Heart left ventricle (tissue), 16 donors: ENCODE data around the gene PODNL1. TPM values are rescaled to one million over a fixed set of nuclear protein-coding genes. Genes with fewer than 3 reads are reported as not detected.

ENCODE experiments used
- ATAC-seq, 4 donors: fragments of 200-7000 bp; cut with Tn5 transposase; one replicate each; pipeline ENCODE4 v1.9.1; 2020 to 2022; ENCODE audit warnings: moderate library complexity in 4 of 4, mild to moderate bottlenecking in 3 of 4, moderate number of reproducible peaks in 1 of 4
- DNase-seq, 5 donors: peaks; one replicate each; pipeline ENCODE4 v3.0.0-alpha.2; 2020
- H3K27ac ChIP-seq, 12 donors: fragments of 200-600 bp; sonication (generic) in 4 of 12; one replicate each; pipeline versions ENCODE4 v1.5.0 to v1.8.0; 2016 to 2022; ENCODE audit warnings: mild to moderate bottlenecking in 2 of 12
- H3K27me3 ChIP-seq, 9 donors: fragments of 200-600 bp; sonication (generic) in 2 of 9; one replicate each; pipeline versions ENCODE4 v1.5.1 to v1.8.0; 2016 to 2022; ENCODE audit warnings: mild to moderate bottlenecking in 3 of 9
- H3K36me3 ChIP-seq, 9 donors: fragments of 200-600 bp; sonication (generic) in 2 of 9; one replicate each; pipeline versions ENCODE4 v1.5.0 to v1.8.0; 2018 to 2022; ENCODE audit warnings: mild to moderate bottlenecking in 2 of 9
- H3K4me1 ChIP-seq, 12 donors: fragments of 200-600 bp; sonication (generic) in 4 of 12; one replicate each; pipeline versions ENCODE4 v1.5.0 to v1.8.0; 2016 to 2022; ENCODE audit warnings: mild to moderate bottlenecking in 3 of 12
- H3K4me3 ChIP-seq, 12 donors: fragments of 200-600 bp; sonication (generic) in 4 of 12; one replicate each; pipeline versions ENCODE4 v1.5.0 to v1.8.0; 2017 to 2022; ENCODE audit warnings: mild to moderate bottlenecking in 9 of 12, moderate library complexity in 4 of 12
- H3K9me3 ChIP-seq, 12 donors: fragments of 200-600 bp; sonication (generic) in 4 of 12; one replicate each; pipeline versions ENCODE4 v1.5.0 to v1.8.0; 2016 to 2022; ENCODE audit warnings: mild to moderate bottlenecking in 1 of 12
- POLR2A ChIP-seq, 2 donors: fragments of 450-650 bp; IDR thresholded peaks; one replicate each; pipeline ENCODE4 v1.6.1; 2017; ENCODE audit warnings: antibody characterized with exemption in 2 of 2, mild to moderate bottlenecking in 2 of 2, moderate library complexity in 2 of 2
- WGBS, 4 donors: extraction: QIAGEN DNeasy Blood & Tissue Kit in 2 of 4; methylation state at CpG; one replicate each; pipeline versions ENCODE4 v1.1.5 to v1.1.7; 2013 to 2018; 5-methylcytosine and 5-hydroxymethylcytosine counted together
- intact Hi-C, 10 donors: fragments of 100-400 bp; cut with DNase I; formaldehyde crosslinking; loops; one replicate each; pipeline versions ENCODE4 v1.11.1 to v1.14.2; 2022
- polyA plus RNA-seq, 2 donors: library from polyadenylated mRNA; stranded (reverse); fragments of 200-250 nt; gene quantifications; one replicate each; pipeline ENCODE4 v1.2.3, GENCODE V29; 2013
- total RNA-seq, 9 donors: library from RNA; depleted of rRNA in 2 of 9; stranded (reverse); fragments of >200 nt in 2 of 9; fragmentation: NEBNext Ultra II Directional in 3 of 9; extraction: Animal tissue kit (Norgen Biotek cat#: 25700) in 3 of 9; gene quantifications; one replicate each; pipeline versions ENCODE4 v1.1.0 to v1.2.4, GENCODE V29; 2016 to 2023
- TF ChIP-seq, protein P1 (sequence below), 12 donors: fragments of 200-600 bp; sonication (generic) in 4 of 12; IDR thresholded peaks; one replicate each; pipeline versions ENCODE4 v1.5.0 to v1.8.0; 2018 to 2022; ENCODE audit warnings: antibody characterized with exemption in 12 of 12, mild to moderate bottlenecking in 5 of 12
- donor health status: ischemic (EF 13 %, LVEDD 7.1; RV severe dilation, severe dysfunction).
- donor health status: healthy with polysubstance abuse.
- donor health status: DM: no; HTN: yes; CAD: no.
- donor health status: DM: no; HTN: no; CAD: no.
- donor health status: ischemic (EF 25% LVEDD 6.9; RV normal size, moderate dysfunction).
- donor health status: ischemic (EF 25% LVEDD 5.7; RV mildly dilated, moderate dysfunction).
- donor health status: healthy.
- donor health status: DM: yes; HTN: yes; CAD: no.
- donor health status: ischemic (EF 35%, LVEDD 5.7; RV mildly dilated, moderate dysfunction).
- donor health status: nonischemic (EF 11% LVEDD 7.7; RV severe dilation, severe dysfunction).
- donor health status: DM: yes; HTN: yes; CAD: no.
- donor health status: PGD.
- donor health status: ischemic (EF 29% LVEDD 5.4; RV normal size, mild dysfunction).
- donor health status: nonischemic (EF 23%, LVEDD 6.1; RV moderate dilation, normal function).

Gene PODNL1
- total and polyA plus RNA-seq, 11 donors, result 0.36 to 6.3 (median 1.6) TPM; not detected in 1

DNA sequence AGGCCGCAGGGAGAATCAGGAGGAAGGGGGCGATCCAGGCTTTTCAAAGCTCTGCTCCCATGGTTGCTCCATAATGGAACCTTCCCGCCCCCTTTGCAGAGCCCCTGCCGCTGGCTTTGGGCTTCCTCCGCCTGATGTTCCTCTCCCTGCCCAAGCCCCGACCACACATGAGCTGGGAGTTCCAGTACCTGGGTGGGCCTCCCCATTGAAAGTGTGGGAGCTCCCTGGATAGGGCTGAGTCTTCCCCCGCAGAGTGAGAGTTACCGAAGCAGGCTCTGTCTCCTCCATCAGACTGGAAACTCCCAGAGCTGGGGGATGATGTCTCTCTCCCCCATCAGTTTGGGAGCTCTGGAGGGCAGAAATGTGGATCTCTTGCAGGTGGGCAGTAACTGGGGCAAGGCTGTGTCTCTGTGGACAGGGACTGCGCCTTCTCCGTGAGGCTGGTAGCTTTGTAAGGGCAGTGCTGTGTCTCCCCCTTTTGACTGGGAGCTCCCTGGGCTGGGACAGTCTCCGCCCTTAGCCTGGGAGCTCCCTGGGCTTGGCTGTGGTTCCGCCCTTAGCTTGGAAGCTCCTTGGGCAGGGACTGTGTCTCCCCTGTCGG lies 14.8 kb upstream of the PODNL1 start:
- ATAC-seq (peak in 3 of 4 donors; percentile 6 to 24 (median 19)), DNase-seq (peak in 1 of 5 donors; percentile 54)
- peaks cover 5 to 37% (median 15%) of the 10 kb centered on the region in 12 donors for H3K4me1 ChIP-seq
- 0 to 11% (median 5%) methylated on average over 9 to 13 of the region's 13 CpGs for WGBS, 4 donors
- H3K9me3 ChIP-seq, result no peaks in the 10 kb centered on the region
- peak overlapping the region in 11 of 12 donors; percentile 8 to 90 (median 84) for H3K27ac ChIP-seq
- intact Hi-C loops, result loop anchor here in 8 of 10 donors (1.0 to 10.0 kb wide), 12 partner anchors 23 to 122 kb away; partner anchors contain the start of genes RFX1 (in 6 of the 8), BRME1 (in 1 of the 8), CC2D1A (in 1 of the 8) and MISP3 (in 1 of the 8)
- H3K4me3 ChIP-seq, result peak overlapping the region; percentile 55 to 92 (median 76)
- TF ChIP-seq, protein P1, sequence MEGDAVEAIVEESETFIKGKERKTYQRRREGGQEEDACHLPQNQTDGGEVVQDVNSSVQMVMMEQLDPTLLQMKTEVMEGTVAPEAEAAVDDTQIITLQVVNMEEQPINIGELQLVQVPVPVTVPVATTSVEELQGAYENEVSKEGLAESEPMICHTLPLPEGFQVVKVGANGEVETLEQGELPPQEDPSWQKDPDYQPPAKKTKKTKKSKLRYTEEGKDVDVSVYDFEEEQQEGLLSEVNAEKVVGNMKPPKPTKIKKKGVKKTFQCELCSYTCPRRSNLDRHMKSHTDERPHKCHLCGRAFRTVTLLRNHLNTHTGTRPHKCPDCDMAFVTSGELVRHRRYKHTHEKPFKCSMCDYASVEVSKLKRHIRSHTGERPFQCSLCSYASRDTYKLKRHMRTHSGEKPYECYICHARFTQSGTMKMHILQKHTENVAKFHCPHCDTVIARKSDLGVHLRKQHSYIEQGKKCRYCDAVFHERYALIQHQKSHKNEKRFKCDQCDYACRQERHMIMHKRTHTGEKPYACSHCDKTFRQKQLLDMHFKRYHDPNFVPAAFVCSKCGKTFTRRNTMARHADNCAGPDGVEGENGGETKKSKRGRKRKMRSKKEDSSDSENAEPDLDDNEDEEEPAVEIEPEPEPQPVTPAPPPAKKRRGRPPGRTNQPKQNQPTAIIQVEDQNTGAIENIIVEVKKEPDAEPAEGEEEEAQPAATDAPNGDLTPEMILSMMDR (IDR thresholded peaks at IDR 0.05), result peak in 4 of 12 donors; percentile 10 to 40 (median 19)
- TF ChIP-seq POLR2A (IDR thresholded peaks at IDR 0.05), result no peak
- H3K36me3 ChIP-seq, result peaks cover 0 to 41% (median 36%) of the 10 kb centered on the region in 9 donors
- no peaks in the 10 kb centered on the region for H3K27me3 ChIP-seq

DNA sequence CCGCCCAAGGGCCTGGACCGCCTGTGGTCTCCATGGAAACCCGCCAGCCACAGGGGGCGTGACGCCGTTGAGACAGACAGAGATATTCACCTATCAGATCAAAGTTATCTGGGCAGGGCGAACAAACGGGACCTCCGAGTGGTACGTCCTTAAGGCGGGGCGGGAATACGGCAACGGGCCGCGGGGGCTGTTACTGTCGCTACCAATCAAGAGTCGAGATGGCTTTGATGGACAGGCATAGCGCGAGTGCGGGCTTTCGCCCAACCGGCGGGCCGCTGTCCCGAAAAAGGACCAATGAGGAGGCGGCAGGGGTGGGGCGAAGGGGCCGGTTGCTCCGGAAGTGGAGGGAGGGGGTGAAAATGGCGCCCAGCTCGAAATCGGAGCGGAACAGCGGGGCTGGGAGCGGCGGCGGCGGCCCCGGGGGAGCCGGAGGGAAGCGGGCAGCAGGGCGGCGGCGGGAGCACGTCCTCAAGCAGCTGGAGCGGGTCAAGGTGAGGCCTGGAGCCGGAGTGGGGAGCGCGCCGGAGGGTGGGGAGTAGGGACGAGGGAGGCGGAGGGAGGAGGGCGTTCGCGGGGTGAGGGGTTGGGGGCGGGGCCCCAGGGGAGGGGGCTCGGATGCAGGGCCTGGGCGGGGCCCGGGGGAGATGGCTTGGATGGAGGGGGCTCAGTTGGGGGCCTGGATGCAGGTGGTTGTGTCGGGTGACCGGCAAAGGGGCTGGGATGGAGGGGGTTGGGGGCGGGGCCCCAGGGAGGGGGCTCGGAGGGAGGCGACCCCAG lies 14.1 kb upstream of the PODNL1 start, which contains the start of gene DCAF15:
Gene DCAF15, plus strand, starts transcription at position 356 of the 777 bp plus-strand sequence. Its CDS starts 4 bp downstream, at position 360.
- intact Hi-C loops, result loop anchor here in 8 of 10 donors (1.0 to 10.0 kb wide), 12 partner anchors 24 to 122 kb away; partner anchors contain the start of genes RFX1 (in 6 of the 8), BRME1 (in 1 of the 8), CC2D1A (in 1 of the 8) and MISP3 (in 1 of the 8)
- Histone ChIP-seq H3K27ac (peak within 1 kb of the TSS; percentile 65 to 90 (median 81)), H3K4me3 (peak within 1 kb of the TSS; percentile 55 to 92 (median 76)), H3K9me3 (no peaks in the 10 kb centered on the region), H3K27me3 (no peaks in the 10 kb centered on the region), H3K36me3 (peaks cover 0 to 34% (median 30%) of the 10 kb centered on the region in 9 donors), H3K4me1 (peaks cover 5 to 30% (median 15%) of the 10 kb centered on the region in 12 donors)
- DNase-seq (peak; percentile 99 to 100 (median 100)), ATAC-seq (peak; percentile 99)
- WGBS, 4 donors, result 0 to 2% (median 1%) methylated on average over 53 to 65 of the region's 65 CpGs
- peak in 1 of 2 donors; percentile 54 for TF ChIP-seq POLR2A (IDR thresholded peaks at IDR 0.05)
- TF ChIP-seq, protein P1 (IDR thresholded peaks at IDR 0.05), result no peak

DNA sequence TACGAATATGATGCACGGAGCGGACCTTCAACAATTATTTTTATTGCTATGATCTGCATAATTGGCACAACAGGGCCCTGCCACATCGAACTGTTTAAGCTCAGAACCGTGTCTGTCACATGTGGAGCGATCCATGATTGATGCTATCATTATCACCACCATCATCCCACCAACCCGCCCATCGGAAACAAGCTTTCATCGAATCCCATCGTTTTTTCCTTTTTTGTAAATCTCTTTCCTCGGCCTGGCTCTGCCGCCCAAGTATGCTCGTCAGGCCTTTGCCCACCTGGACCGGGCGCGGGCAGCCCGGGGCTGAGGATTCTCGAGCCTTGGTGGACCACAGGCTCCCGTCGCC lies 13.6 kb upstream of the PODNL1 start:
- no peaks in the 10 kb centered on the region for H3K9me3 ChIP-seq
- 12 to 13% (median 12%) methylated on average over 20 of the region's 20 CpGs for WGBS, 4 donors
- peak overlapping the region in 1 of 12 donors; percentile 84 for H3K27ac ChIP-seq
- intact Hi-C loops, result loop anchor here in 8 of 10 donors (1.0 to 10.0 kb wide), 13 partner anchors 25 to 123 kb away; partner anchors contain the start of genes RFX1 (in 6 of the 8), BRME1 (in 2 of the 8), CC2D1A (in 2 of the 8) and MISP3 (in 1 of the 8)
- H3K4me1 ChIP-seq, result peaks cover 5 to 25% (median 14%) of the 10 kb centered on the region in 12 donors
- TF ChIP-seq, protein P1 (IDR thresholded peaks at IDR 0.05), result no peak
- TF ChIP-seq POLR2A (IDR thresholded peaks at IDR 0.05), result no peak
- H3K27me3 ChIP-seq, result no peaks in the 10 kb centered on the region
- peak overlapping the region in 10 of 12 donors; percentile 52 to 92 (median 80) for H3K4me3 ChIP-seq
- DNase-seq, result no peak
- no peak for ATAC-seq
- H3K36me3 ChIP-seq, result peaks cover 0 to 29% (median 25%) of the 10 kb centered on the region in 9 donors
